GM19035 (cell line): ENCODE results near the gene GPR153.
"Not testable (repeated sequence)": the region's sequence is repeated elsewhere in the genome, so short reads cannot be mapped to it uniquely, and the experiment has no call there.

Source experiments
- ATAC-seq: cut with Tn5 transposase; IDR thresholded peaks from one replicate; pipeline ENCODE4 v1.9.1; 2021; ENCODE audit not compliant: unreplicated experiment

GPR153 gene

DNA sequence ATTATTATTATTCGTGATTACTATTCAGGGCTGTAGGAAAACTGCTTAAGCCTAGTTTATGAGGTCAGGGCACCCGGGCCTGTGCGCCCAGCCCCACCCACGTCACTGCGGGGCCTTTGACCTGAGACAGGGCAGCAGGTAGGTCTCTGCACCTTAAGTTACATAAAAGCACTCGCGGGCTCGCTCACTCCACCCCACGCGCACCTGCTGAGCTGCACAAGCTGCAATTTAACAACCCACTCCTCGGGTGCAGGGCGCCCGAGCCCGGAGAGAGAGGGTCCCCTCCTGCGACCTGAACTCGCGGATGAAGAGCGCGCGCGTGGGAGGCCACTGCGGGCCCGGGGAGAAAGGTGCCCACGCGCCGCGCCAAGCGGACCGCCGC is 25.6 kb downstream of the GPR153 start:
- ATAC-seq, result peak; percentile 32

DNA sequence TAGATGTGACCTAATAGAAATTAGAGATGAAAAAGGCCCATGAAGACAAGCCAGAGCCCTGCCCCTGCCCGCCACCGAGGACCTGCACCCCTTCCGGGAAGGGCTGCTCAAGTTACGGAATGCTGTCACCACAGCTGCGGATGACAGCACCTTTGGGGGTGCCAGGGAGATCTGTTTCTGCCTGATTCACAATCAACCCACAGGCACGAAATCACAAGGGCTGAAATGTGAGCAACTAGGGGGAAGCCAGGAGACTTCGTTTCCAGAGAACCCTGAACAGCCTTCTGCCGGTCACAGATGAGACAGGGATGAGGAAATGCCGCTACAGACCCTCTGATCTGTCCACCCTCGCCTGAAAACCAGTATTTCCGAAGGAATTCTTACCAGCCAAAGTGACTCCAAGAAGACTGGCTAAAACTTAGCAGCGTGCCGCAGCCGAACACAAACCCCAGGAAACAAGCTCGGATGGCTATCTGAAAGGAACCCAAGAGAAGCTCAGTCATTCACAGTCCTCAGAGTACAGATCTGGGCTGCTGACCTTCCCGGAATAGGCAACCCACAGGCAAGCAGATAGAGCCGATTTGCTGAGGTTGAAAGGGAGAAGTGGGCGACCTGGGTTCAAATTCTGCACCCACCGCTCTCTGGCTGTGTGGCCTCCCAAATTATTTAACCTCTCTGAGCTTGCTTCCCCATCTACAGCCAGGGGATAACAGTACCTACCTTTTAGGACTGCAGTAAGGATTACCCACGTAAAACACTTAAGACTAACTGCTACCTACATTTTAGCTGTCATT is 26.2 kb downstream of the GPR153 start:
- no peak for ATAC-seq

DNA sequence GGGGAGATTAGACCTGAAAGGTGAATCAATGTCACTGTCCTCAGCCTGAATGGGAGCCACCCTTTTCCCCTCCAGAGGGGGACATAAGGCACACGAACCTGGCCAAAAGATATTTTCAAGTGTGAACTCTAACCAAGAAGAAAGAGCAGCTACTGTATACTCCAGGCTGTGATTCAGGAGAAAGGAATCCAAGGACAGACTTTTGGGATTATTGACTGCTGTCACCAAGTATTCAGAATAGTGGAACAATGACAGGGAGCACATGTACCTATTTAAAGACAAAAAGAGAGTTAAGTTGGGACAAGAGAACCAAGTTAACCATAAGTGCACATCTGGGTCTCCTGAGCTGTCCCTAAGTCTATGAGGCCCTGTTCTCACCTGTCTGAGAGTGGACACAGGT is 27.5 kb downstream of the GPR153 start:
- no peak for ATAC-seq

DNA sequence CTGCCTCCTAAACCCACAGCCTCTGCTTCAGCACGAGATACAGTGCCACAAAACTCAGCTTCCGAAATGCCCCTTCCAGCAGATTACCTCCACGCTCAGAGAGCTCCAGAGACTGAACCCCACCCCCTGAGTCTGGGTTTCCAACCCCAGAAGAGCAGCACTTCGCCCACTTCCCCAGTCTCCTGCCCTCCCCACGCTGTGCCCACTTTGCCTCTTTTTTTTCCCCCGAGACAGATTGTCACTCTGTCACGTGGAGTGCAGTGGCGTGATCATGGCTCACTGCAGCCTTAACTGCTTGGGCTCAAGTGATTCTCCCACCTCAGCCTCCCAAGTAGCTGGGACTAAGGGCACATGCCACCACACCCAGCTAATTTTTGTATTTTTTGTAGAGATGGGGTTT is 35.2 kb downstream of the GPR153 start:
- ATAC-seq, result no peak

DNA sequence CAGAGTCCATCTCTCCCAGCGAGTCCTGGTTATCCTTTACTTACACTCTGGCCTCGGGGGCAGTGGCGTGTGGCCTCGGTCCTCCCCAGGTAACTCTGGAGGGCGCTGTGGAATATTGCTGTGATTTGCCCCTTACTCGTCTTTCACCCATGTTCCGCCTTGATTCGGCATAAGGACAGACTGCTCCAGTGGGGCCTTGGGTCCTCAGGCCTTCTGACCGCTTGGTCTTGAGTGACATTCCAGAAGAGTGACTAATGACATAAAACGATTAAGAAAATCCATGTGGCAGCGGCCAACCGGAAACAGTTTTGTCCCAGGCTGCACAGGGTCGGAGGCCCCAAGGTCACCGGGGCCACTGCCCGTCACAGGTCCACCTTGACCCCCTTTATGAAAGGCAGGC is 36.2 kb downstream of the GPR153 start:
- ATAC-seq, result no peak

DNA sequence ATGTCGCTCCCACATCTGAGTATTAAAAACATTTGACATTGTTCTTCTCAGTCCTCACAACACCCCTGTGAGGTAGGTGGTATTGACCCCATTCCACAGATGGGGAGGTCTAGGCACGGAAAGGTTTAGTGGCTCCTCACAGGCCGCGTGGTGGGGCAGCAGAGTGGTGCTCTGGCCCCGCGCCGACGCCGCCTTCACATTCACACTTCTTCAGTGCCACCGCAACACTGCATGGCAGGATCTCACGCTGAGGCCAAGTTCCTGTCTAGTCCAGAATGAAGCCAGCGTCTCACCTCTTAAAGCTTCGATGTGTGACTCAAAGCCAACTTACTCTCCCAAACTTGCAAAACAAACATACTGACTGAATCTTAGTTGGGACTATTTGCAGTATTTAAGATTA is 37.3 kb downstream of the GPR153 start:
- ATAC-seq, result no peak

DNA sequence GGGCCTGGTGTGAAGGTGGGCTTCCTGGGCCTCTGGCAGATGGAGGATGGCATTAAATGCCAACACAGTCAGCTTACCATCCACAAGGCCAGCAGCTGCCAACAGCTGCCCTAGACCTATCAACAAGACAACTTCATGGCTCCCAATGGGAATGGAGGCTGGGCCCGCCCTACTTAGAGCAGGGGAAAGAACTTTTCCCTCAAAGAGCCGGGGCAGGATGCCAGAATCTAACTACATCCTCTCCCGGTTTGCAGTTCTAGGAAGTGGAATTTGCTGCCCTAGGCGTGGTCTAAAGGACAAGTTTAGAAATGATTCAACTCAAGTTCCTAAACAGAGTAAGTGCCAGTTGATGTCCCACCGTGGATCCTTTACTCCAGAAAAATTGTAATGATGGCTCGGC is 38.3 kb downstream of the GPR153 start:
- ATAC-seq, result no peak

DNA sequence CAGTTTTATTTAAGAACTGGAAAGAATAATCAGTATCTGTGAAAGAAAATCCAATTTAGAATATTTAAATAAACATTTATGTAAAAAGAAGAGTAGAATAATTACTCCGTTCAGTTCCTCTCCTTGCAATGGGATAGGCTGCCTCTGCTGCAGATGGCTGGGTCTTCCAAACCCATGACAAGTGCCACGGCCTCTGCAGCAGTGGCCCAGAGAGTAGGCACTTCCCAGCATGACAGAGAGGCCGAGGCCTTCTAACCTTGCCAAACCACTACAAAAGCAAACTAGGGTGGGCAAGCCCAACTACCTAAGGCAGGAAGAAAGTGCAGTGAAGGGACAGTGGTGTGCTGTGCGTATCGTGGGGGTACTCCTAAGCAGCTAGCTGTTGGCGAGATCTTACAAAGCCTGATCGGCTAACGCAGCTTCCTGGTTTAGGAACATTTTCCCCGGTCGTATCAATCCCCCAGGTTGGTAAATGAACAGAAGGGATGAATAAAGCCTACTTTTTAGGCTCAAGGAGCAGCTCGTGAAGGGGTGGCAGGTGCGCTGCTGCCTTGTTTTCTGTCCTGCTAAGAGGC is 39.6 kb downstream of the GPR153 start:
- no peak for ATAC-seq

DNA sequence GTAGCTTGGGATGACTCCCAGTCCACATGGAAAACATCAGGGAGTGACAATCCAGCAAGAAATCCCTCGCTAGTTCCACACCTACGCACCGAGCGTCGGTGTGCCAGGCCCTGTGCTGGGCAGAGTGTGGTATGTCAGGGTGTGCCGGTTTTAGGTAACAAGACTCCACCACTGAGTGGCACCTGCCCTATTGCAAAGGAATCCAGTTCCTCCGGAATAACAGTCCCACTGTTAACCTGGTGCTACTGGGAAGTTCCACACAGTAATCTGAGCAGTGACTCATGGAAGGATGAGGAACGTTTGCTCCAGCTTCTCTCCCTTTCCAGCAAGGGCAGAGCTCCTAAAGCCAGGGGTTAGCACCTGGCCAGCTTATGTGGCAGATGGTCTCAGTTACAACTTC is 40.7 kb downstream of the GPR153 start:
- ATAC-seq, result no peak

DNA sequence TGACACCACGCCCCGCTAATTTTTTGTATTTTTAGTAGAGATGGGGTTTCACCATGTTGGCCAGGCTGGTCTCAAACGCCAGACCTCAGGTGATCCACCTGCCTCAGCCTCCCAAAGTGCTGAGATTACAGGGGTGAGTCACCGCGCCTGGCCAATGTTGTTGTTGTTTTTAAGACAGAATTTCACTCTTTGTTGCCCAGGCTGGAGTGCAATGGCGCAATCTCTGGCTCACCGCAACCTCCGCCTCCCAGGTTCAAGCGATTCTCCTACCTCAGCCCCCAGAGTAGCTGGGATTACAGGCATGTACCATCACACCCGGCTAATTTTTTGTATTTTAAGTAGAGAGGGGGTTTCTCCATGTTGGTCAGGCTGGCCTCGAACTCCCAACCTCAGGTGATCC is 41.3 kb downstream of the GPR153 start:
- ATAC-seq, result not testable (repeated sequence)

DNA sequence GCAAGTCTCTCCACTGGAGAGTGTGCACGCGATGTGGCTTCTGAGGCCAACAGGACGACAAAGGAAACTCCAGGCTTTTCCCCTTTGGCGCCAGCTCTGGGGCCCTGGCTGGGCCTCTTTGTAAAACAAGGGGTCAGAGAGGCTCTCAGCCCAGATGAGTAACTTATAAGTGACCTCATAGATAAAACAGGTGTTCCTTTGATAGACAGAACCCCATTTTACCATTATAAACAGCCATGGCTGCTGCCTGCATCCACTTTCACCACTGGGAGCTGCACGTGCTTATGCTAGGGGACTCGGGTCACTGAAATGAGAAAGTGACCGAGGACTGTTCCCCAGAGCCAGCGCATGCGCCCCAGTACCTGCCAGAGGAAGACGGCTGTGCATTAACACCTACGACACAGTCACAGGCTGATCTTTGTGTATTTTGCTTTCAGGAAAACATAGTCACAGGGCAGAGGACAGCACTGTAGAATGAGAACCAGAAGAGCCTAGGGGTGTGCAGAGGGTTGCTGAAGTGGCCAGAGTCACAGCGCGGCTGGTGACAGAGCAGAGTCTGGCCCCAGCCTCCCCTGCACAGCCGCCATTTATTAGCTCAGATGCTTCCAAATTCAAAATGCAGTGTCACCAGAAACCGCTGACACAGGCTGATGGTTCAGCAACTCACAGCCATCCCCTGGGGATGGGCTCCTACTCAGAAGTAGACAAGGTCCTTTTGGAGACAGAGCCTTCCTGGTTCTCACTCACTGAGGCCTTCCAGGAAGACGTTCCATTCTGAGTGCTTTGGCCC is 42.3 kb downstream of the GPR153 start:
- ATAC-seq, result no peak

DNA sequence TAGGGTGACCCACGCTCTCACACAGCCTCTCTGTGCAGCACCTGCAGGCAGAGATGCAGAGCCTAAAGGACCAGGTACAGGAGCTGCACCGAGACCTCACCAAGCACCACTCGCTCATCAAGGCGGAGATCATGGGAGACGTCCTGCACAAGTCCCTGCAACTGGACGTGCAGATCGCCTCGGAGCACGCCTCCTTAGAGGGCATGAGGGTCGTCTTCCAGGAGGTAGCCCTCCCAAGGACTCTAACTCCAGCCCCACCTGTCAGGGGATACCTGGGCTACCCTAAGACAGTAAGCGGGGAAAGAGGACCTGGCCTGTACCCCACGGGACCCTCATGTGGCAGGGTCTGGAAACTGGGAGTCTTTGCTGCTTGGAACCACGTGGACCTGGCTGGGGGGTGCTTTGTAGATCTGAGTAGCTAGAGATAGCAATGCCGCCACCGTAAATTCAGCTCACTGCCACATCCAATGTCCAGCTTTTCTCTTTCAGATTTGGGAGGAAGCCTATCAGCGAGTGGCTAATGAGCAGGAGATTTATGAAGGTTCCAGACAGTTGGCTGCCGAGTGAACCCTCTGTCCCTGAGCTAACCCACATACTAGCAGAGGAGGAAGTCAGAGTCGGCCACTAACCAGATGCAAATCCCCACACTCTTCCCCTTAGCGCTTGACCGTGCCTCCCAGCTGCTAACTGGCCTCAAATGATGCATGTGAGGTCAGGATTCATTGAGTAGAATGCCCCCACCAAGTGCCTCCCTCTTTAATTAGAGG is 48.5 kb downstream of the GPR153 start:
- ATAC-seq, result no peak

DNA sequence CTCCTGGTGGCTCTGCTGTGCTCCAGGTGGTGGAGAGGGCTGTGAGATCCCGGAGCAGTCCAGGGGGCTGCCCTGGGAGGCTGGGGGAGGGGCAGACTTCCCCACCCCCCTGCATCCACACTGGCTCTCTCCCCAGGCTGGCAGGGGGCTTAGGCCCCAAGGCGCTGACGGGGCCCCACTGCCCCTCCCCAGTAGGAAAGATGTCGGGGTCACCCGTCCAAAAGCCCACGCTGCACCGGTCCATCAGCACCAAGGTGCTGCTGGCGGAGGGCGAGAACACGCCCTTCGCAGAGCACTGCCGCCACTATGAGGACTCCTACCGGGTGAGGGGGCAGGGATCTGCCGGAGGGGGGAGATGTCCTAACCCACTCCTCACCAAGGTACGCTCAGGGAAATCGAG is 49.2 kb downstream of the GPR153 start:
- ATAC-seq, result no peak

DNA sequence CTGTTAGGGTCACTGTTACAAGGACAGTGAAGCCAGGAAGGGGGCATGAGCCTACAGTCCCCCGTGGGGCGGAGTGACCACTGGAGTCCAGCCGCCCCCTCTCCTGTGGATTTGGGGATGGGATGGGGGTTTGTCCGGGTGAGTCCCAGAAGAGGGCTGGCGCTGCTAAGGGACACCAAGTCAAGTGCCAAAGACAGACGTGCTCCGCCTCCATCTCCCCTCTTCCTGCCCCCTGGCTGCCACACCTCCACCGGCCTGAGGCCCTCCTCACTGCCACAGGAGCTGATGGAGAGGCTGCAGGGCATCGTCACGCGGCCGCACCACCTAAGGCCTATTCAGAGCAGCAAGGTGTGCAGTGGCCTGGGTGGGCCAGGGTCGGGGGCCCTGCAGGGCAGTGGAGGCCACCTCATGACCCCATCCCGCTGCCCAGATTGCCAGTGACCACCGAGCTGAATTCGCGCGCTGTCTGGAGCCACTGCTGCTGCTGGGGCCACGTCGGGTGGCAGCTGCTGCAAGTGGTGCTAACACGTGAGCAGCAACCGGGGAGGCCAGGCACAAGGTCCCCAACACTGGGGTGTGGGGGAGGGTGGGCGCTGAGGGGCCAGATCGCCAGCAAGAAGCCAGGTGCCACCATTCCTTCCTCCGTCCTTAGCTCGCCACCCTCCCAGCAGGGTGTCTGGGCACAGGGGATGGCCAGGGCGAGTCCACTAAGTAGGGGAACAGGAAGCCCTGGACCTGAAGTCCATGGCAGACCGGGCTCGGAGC is 50.1 kb downstream of the GPR153 start:
- ATAC-seq, result no peak

DNA sequence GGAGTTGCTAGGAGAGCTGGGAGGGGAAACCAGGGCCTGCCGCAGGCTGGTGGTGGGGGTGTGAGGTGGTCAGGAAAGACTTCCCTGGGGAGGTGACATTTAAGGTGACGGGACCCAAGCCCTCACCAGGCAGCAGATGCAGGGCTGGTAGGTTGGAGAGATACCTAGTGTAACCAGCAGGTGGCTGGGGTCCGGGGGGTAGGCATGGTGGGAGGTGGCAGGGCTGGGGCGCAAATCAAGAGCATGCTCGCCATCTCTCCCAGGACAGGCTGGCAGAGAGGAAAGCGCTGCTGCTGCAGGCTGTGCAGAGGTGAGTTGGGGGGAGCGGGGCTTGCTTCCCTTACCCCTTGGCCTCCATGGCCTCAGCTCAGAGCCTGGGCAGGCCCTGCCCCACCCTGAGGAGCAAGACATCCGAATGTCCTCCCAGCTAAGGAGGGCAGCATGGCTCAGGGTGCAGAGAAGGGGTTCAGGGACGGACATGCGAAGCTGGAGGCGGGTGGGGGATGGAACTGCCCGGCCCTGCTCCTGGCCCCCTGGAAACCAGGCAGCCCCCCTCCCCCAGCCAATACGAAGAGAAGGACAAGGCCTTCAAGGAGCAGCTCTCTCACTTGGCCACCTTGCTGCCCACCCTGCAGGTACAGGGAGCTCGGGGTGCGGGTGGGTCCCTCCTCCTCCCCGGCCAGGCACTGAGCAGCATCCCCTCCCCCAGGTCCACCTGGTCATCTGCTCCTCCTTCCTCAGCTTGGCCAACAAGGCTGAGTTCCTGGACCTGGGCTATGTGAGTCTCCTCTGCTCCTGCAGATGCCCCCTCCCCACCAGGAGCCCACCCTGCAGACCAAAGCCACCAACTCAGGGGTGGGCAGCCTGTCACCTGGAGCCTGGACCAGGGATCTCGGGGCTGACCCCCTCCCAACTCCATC is 51.0 kb downstream of the GPR153 start:
- ATAC-seq, result no peak

DNA sequence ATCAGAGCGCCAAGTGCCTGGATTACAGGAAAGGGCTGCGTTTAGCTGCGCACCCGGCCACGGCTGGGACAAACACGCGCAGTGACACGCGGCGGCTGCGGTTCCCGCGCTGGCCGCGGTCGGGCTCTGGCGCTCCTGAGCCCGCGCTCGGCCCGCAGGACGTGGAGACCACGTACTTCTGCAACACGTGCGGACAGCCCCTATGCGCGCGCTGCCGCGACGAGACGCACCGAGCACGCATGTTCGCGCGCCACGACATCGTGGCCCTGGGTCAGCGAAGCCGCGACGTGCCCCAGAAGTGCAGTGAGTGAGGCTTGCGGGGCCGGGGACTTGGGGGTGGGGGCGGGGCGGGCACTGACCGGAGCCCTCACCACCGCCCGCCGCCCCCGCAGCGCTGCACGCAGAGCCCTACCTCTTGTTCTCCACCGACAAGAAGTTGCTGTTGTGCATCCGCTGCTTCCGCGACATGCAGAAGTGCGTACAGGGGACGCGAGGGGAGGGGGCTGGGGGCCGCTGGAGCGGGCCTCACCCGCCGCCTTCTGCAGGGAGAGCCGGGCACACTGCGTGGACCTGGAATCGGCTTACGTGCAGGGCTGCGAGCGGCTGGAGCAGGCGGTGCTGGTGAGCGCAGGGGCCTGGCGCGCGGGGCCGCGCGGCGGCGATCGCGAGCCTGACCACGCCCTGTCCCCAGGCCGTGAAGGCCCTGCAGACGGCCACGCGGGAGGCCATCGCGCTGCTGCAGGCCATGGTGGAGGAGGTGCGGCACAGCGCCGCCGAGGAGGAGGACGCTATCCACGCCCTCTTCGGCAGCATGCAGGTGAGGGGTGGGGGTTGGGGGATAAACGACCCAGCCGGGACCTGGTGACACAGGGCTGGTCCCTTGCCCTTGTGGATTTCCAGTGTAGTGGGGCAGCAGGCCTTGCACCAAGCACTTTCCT is 51.9 kb downstream of the GPR153 start:
- no peak for ATAC-seq

DNA sequence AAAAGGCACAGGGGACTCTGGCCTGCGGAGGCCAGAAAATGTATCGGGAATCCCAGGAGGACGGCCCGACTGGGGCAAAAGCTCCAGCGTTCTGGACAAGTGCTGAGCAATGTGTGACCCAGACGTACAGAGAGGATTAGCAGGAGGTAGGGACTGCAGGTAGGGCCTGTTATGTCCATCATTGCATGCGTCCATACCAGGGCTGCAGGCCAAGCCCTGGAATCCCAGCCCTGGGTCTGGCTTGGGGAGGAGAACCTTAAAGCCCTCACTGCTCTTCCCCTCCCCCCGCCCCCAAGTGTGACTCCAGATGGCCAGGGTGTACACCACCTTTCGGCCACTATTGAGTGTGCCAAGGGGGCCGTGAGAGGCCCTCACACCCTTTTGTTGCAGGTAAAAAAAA is 53.0 kb downstream of the GPR153 start:
- no peak for ATAC-seq

DNA sequence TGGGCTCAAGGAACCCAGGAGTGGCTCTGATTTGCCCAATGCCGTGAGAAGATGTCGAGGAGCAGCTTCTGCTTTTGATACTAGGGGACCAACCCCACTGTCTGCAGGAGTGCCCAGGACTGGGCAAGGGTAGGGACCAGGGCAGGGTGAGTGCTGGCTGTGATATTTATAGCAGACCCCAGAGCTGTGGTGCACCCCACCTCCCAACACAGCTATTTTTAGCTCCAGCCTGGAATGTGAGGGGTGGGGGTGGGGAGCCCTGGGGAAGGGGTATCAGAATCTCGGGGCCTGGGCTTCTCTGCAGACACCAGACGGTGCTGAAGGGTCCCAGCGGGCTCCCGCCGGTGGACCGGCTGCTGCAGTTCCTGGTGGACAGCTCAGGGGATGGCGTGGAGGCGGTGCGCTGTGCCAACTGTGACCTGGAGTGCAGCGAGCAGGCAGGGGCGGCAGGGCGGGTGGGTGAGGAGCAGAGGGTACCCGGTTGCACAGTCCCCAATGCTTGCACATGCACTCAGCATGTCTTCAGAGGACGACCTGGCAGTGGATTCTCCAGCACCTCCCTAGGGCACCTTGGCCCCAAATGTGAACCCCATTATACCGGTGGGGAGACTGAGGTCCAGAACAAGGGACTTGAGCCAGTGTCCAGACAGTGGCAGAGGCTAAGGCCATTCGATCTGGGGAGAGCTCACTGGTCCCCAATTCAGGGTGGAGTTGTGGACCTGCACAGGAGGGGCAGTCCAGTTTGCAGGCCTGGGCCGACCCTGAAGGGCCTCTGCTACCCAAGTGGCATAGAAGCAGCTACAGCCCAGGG is 53.6 kb downstream of the GPR153 start:
- no peak for ATAC-seq
